ENCODE data around the gene PDE10A. TPM values are rescaled to one million over a fixed set of nuclear protein-coding genes. Genes with fewer than 3 reads are reported as not detected.
"Not testable (repeated sequence)": the region's sequence is repeated elsewhere in the genome, so short reads cannot be mapped to it uniquely, and the experiment has no call there.

The PDE10A gene
- total RNA-seq, 1 experiment from 2014 or later, result 1.6 TPM

GRCh38 chr6:165558097-165558496 is 104.9 kb downstream of the PDE10A start:
- not testable (repeated sequence) for H3K36me3 ChIP-seq (replicated peaks; ENCODE audit: control insufficient read depth, insufficient read depth, low read length); H3K4me3 ChIP-seq (ENCODE audit: insufficient read depth, low read depth, low read length); DNase-seq

GRCh38 chr6:165557674-165558073 is 105.4 kb downstream of the PDE10A start:
- Histone ChIP-seq H3K27me3 (ENCODE audit: control insufficient read depth, insufficient read depth, low read length) (no peaks in the 10 kb centered on the region), H3K4me3 (ENCODE audit: insufficient read depth, low read depth, low read length) (no peak overlapping the region), H3K36me3 (replicated peaks; ENCODE audit: control insufficient read depth, insufficient read depth, low read length) (no peaks in the 10 kb centered on the region)
- DNase-seq, result no peak

More at GRCh38 chr6:165558097-165558496, 104.9 kb downstream of the PDE10A start:
- not testable (repeated sequence) for H3K27me3 ChIP-seq (ENCODE audit: control insufficient read depth, insufficient read depth, low read length)

- Histone ChIP-seq H3K4me3 (ENCODE audit: insufficient read depth, low read depth, low read length) (no peak overlapping the region), H3K36me3 (replicated peaks; ENCODE audit: control insufficient read depth, insufficient read depth, low read length) (no peaks in the 10 kb centered on the region), H3K27me3 (ENCODE audit: control insufficient read depth, insufficient read depth, low read length) (no peaks in the 10 kb centered on the region)
- DNase-seq, result no peak
These were observed 106.8 kb downstream of the PDE10A start for GRCh38 chr6:165556116-165556843.

- DNase-seq; H3K4me3 ChIP-seq (ENCODE audit: insufficient read depth, low read depth, low read length); H3K36me3 ChIP-seq (replicated peaks; ENCODE audit: control insufficient read depth, insufficient read depth, low read length); H3K27me3 ChIP-seq (ENCODE audit: control insufficient read depth, insufficient read depth, low read length): not testable (repeated sequence)
These were observed 108.4 kb downstream of the PDE10A start for GRCh38 chr6:165554644-165555043.

GRCh38 chr6:165552248-165552736 is 110.7 kb downstream of the PDE10A start:
- Histone ChIP-seq H3K36me3 (replicated peaks; ENCODE audit: control insufficient read depth, insufficient read depth, low read length) (no peaks in the 10 kb centered on the region), H3K27me3 (ENCODE audit: control insufficient read depth, insufficient read depth, low read length) (no peaks in the 10 kb centered on the region), H3K4me3 (ENCODE audit: insufficient read depth, low read depth, low read length) (no peak overlapping the region)
- no peak for DNase-seq

- no peak for DNase-seq
- Histone ChIP-seq H3K36me3 (replicated peaks; ENCODE audit: control insufficient read depth, insufficient read depth, low read length) (no peaks in the 10 kb centered on the region), H3K4me3 (ENCODE audit: insufficient read depth, low read depth, low read length) (no peak overlapping the region), H3K27me3 (ENCODE audit: control insufficient read depth, insufficient read depth, low read length) (no peaks in the 10 kb centered on the region)
These were observed 111.2 kb downstream of the PDE10A start for GRCh38 chr6:165551828-165552227.

- Histone ChIP-seq H3K27me3 (ENCODE audit: control insufficient read depth, insufficient read depth, low read length) (no peaks in the 10 kb centered on the region), H3K4me3 (ENCODE audit: insufficient read depth, low read depth, low read length) (no peak overlapping the region), H3K36me3 (replicated peaks; ENCODE audit: control insufficient read depth, insufficient read depth, low read length) (no peaks in the 10 kb centered on the region)
- no peak for DNase-seq
These were observed 114.6 kb downstream of the PDE10A start for GRCh38 chr6:165548450-165548849.

GRCh38 chr6:165545806-165546205 is 117.2 kb downstream of the PDE10A start:
- Histone ChIP-seq H3K4me3 (ENCODE audit: insufficient read depth, low read depth, low read length) (no peak overlapping the region), H3K27me3 (ENCODE audit: control insufficient read depth, insufficient read depth, low read length) (no peaks in the 10 kb centered on the region), H3K36me3 (replicated peaks; ENCODE audit: control insufficient read depth, insufficient read depth, low read length) (no peaks in the 10 kb centered on the region)
- DNase-seq, result no peak

- H3K36me3 ChIP-seq (replicated peaks; ENCODE audit: control insufficient read depth, insufficient read depth, low read length), result no peaks in the 10 kb centered on the region
- H3K27me3 ChIP-seq (ENCODE audit: control insufficient read depth, insufficient read depth, low read length), result no peaks in the 10 kb centered on the region
- DNase-seq, result no peak
- no peak overlapping the region for H3K4me3 ChIP-seq (ENCODE audit: insufficient read depth, low read depth, low read length)
These were observed 119.3 kb downstream of the PDE10A start for GRCh38 chr6:165543781-165544180.

- no peaks in the 10 kb centered on the region for H3K27me3 ChIP-seq (ENCODE audit: control insufficient read depth, insufficient read depth, low read length)
- no peak for DNase-seq
These were observed 126.1 kb downstream of the PDE10A start for GRCh38 chr6:165536911-165537310.

GRCh38 chr6:165519316-165519715 is 143.7 kb downstream of the PDE10A start:
- no peak for DNase-seq
- Histone ChIP-seq H3K27me3 (ENCODE audit: control insufficient read depth, insufficient read depth, low read length) (no peaks in the 10 kb centered on the region), H3K4me3 (ENCODE audit: insufficient read depth, low read depth, low read length) (no peak overlapping the region), H3K36me3 (replicated peaks; ENCODE audit: control insufficient read depth, insufficient read depth, low read length) (no peaks in the 10 kb centered on the region)

More at GRCh38 chr6:165536911-165537310, 126.1 kb downstream of the PDE10A start:
- H3K36me3 ChIP-seq (replicated peaks; ENCODE audit: control insufficient read depth, insufficient read depth, low read length), result no peaks in the 10 kb centered on the region
- no peak overlapping the region for H3K4me3 ChIP-seq (ENCODE audit: insufficient read depth, low read depth, low read length)

- H3K27me3 ChIP-seq (ENCODE audit: control insufficient read depth, insufficient read depth, low read length), result no peaks in the 10 kb centered on the region
- no peak overlapping the region for H3K4me3 ChIP-seq (ENCODE audit: insufficient read depth, low read depth, low read length)
- no peak for DNase-seq
- H3K36me3 ChIP-seq (replicated peaks; ENCODE audit: control insufficient read depth, insufficient read depth, low read length), result no peaks in the 10 kb centered on the region
These were observed 146.9 kb downstream of the PDE10A start for GRCh38 chr6:165515963-165516624.

- Histone ChIP-seq H3K36me3 (replicated peaks; ENCODE audit: control insufficient read depth, insufficient read depth, low read length) (no peaks in the 10 kb centered on the region), H3K27me3 (ENCODE audit: control insufficient read depth, insufficient read depth, low read length) (no peaks in the 10 kb centered on the region), H3K4me3 (ENCODE audit: insufficient read depth, low read depth, low read length) (no peak overlapping the region)
- no peak for DNase-seq
These were observed 148.4 kb downstream of the PDE10A start for GRCh38 chr6:165514621-165515020.

GRCh38 chr6:165511807-165512206 is 151.2 kb downstream of the PDE10A start:
- DNase-seq, result no peak
- Histone ChIP-seq H3K27me3 (ENCODE audit: control insufficient read depth, insufficient read depth, low read length) (no peaks in the 10 kb centered on the region), H3K36me3 (replicated peaks; ENCODE audit: control insufficient read depth, insufficient read depth, low read length) (no peaks in the 10 kb centered on the region), H3K4me3 (ENCODE audit: insufficient read depth, low read depth, low read length) (no peak overlapping the region)

- no peak for DNase-seq
- no peak overlapping the region for H3K4me3 ChIP-seq (ENCODE audit: insufficient read depth, low read depth, low read length)
- no peaks in the 10 kb centered on the region for H3K27me3 ChIP-seq (ENCODE audit: control insufficient read depth, insufficient read depth, low read length)
These were observed 154.6 kb downstream of the PDE10A start for GRCh38 chr6:165508321-165508869.

More at GRCh38 chr6:165508321-165508869, 154.6 kb downstream of the PDE10A start:
- H3K36me3 ChIP-seq (replicated peaks; ENCODE audit: control insufficient read depth, insufficient read depth, low read length), result no peaks in the 10 kb centered on the region

Measured in H7 (cell line).